22Rv1 (cell line): Measurements from ENCODE around the gene KCNS3.

Experiments
- CTCF ChIP-seq: fragments of 450-650 bp; IDR thresholded peaks from 2 replicates; pipeline ENCODE4 v1.5.1; 2017; ENCODE audit warnings: mild to moderate bottlenecking
- ZFX ChIP-seq: fragments of 450-650 bp; IDR thresholded peaks from 2 replicates; pipeline ENCODE4 v1.6.1; 2017; ENCODE audit warnings: antibody characterized with exemption, borderline replicate concordance

- no peak for TF ChIP-seq CTCF
- no peak for TF ChIP-seq ZFX
Observed at GRCh38 chr2:17892770-17893534, 14.5 kb downstream of the KCNS3 start.
